ENCODE measurements around the gene WBP11. TPM values are rescaled to one million over a fixed set of nuclear protein-coding genes. Genes with fewer than 3 reads are reported as not detected.
"Not testable (repeated sequence)": the region's sequence is repeated elsewhere in the genome, so short reads cannot be mapped to it uniquely, and the experiment has no call there.

WBP11 gene
- total RNA-seq, 1 donor from 2014 or later = 51.7 TPM

DNA sequence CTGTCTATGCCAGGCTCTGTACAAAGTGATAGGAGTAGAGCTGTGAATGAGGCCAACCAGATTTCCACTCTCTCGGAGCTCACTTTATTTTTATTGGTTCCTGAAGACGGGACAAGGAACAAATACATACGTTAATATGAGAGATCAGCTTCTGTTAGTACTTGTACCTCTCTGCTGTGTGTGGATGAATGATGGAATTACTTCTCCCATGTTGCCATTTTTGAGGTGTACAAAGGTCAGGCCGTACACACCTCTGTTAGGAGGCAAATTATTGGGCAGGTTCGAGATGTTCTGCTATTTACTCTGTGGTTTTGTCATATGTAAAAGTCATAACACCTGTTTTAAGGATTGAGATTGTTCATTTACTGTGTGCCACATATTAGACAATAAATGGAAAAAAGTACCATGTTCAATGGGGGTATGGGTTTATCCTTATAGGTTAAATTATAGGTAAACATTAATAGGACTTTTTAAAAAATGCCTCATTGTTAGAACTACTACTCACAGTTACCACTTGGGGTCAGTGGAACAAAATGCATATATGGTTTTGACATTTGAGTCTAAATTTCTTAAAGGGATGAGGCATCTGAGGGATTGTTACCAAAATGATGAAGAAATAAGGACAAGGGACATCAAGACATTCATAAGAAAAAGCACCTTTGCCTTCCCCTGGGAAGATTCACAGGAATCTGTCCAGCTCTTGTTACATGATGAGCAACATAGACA is 26.9 kb downstream of the WBP11 start:
- DNase-seq (ENCODE audit: low spot score) = no peak
- intact Hi-C loops (cut with DNase I) = loop anchor here (10.0 kb wide), 3 partner anchors 118 to 1108 kb away; partner anchors contain the start of gene STRAP

DNA sequence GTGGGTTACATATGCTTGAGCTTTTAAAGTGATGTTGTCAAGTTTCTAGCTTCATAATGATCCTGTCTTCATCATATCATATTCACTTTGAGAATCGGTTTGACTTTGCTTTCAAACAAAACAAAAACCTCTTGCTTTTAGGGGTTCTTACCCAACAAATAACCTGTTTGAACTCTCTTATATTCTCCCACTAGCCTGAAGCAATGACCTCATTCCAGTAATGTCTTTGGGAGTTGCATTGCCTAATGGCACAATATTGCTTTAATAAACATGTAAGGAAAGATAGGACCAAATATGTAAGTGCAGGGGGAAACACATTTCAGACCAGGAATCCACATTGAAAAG is 27.7 kb downstream of the WBP11 start:
- intact Hi-C loops (cut with DNase I) = loop anchor here (10.0 kb wide), 3 partner anchors 119 to 1109 kb away; partner anchors contain the start of gene STRAP
- no peak for DNase-seq (ENCODE audit: low spot score)

DNA sequence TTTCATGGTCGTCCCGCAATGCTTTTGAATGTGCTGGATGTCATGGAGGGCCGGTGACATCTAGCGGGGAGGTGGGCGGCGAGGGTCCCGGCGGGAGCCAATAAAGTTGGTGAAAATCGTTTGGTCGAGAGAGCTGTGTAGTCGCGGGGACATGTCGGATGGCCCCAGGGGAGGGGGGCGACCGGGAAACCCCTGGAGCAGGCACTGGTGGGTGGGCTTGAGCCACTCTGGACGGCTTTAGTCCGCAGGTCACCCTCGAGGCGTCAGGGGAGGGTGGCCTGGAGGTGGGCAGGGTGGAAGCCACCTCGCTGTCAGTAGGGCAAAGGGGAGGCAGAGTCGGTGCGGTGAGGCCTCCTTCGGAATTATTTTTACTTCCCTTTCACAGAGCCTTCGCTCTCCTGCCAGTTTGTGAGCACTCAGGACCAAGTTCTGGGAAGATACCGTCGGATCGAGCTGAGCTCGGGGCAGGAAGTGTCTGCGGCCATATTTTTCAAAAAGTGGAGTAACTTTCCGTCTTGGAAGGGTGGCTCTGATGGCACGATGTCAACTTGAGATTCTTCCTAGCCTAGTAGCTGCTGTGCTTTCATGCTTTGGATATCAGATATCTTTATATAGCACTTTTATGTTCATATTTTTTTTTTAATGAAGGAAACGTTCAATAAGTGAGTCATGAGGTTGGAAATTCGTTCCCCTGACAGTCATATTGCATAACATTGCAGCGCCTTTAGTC is 28.2 kb downstream of the WBP11 start:
- DNase-seq (ENCODE audit: low spot score) = peak; percentile 76
- intact Hi-C loops (cut with DNase I) = loop anchor here (10.0 kb wide), 3 partner anchors 120 to 1110 kb away; partner anchors contain the start of gene STRAP

DNA sequence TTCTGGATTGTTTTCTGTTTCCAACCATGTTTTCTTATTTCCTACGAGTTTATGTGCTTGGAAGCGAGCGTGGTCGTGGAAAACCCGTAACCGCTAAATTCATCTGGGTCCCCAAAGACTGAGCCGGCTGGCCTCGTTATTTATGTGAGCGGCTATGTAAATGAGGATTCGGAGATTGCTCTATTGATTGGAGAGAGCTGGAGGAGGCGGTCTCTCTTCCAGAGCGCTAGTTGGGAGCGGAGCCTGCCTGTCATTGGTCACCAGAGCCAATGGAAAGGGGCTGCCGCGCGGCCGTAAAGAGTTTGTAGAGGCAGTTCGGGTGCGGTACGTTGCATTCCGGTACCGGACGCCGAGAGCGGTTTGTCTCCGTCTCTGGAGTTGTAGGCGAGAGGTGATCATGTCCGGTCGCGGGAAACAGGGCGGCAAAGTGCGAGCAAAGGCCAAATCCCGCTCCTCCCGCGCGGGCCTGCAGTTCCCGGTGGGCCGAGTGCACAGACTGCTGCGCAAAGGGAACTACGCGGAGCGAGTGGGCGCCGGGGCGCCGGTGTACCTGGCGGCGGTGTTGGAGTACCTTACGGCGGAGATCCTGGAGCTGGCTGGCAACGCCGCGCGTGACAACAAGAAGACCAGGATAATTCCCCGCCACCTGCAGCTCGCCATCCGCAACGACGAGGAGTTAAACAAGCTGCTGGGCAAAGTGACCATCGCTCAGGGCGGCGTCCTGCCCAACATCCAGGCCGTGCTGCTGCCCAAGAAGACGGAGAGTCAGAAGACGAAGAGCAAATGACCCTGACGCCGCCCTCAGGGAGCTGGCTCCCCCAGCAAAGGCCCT is 29.0 kb downstream of the WBP11 start:
- intact Hi-C loops (cut with DNase I) = loop anchor here (10.0 kb wide), 3 partner anchors 121 to 1111 kb away; partner anchors contain the start of gene STRAP
- peak; percentile 95 for DNase-seq (ENCODE audit: low spot score)

DNA sequence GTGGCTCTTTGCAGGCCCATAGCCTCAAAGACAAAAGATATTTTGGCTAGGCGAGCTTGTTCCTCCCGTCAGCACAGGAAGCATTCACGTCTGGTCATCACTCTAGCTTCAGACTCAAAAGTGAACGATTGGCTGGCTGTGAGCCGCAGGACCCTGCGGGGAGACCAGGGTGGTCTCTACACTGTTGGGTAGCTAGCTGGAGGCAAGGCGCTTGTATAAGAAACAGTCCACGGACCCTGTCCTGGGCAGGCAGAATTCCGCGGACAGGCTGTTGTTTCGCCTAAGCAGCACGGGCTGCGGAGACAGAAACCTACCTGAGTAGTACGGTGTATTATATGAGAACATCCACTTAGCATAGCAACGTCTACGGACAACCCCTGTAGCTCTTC is 29.6 kb downstream of the WBP11 start:
- intact Hi-C loops (cut with DNase I) = loop anchor here (10.0 kb wide), 3 partner anchors 121 to 1111 kb away; partner anchors contain the start of gene STRAP
- no peak for DNase-seq (ENCODE audit: low spot score)

DNA sequence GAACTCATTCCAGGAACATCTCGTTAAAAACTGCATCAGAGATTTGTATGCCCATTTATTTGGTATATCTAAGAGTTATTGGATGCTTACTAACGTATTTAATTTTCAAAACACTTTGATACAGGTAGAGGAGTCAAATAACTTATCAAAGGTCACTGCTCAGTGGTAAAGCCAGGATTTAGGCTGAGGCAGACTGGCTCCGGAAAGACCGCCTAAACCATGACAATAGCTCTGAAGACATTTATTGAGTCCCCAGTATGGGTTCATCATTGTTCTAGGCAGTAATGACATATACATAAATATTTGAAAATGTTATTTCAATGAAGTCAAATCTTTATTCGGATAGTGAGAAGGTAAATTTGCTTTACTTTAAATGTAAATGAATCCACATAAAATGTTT is 30.3 kb downstream of the WBP11 start:
- intact Hi-C loops (cut with DNase I) = loop anchor here (10.0 kb wide), 3 partner anchors 122 to 1112 kb away; partner anchors contain the start of gene STRAP
- no peak for DNase-seq (ENCODE audit: low spot score)

DNA sequence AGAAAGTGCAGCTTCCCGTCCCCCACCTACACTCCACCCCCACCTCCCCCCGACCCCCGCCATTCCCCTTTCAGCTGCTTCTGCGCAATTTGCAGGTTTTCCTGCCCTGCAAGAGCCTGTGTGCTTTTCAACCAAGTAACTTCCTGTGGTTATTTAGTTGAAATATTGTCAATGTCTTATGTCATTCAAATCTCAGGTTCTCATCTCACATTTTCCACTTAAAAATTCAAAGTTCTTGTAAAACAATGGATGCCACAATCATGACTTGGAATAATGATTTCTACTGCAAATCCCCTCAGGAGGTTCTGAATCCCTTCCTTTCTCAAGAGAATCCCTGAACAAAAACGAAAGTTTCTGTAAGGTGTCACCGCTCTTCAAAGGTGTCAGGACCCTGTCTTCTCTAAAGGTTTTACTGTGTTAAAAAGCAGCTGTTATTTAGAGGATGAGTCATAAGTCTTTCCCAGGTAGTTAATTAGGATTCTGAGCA is 31.6 kb downstream of the WBP11 start:
- intact Hi-C loops (cut with DNase I) = loop anchor here (2.0 to 10.0 kb wide), 4 partner anchors 71 to 1113 kb away; partner anchors contain the start of genes ART4 and STRAP
- DNase-seq (ENCODE audit: low spot score) = no peak

DNA sequence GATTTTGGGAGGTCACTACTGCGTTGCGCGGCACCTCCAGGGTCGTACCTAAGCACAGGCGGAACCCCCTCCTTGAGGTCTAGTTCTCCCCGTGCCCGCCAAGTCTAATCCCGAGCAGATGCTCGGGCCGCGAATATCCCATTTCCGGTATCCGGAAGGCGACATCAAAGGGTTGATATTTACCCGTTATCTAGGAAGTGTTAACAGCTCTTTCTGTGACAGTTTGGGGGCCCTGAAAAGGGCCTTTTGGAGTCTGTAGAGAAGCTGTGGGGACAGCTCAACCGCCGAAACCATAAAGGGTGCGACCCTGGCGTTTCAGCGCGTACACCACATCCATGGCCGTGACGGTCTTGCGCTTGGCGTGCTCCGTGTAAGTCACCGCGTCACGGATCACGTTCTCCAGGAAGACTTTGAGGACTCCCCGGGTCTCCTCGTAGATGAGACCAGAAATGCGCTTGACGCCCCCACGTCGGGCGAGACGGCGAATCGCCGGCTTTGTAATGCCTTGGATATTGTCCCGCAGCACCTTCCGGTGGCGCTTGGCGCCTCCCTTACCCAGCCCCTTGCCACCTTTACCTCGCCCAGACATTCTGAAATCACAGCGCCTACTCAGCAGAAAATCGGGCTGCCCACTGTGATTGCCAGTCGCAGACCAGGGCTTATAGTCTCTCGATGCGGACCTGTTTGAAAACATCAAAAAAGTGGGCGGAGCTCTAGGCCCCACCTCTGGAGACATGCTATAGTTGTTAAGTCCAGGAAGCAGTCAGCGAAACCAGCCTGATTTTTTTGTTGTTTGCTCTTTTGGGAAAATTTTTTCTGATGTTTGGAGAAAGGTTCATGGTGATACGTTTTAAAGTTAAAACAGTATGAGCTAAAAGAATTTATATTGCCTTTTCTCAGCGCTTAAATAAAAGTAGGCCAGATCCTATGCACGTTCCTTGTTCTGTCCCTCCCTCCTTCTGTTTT is 32.5 kb downstream of the WBP11 start:
- intact Hi-C loops (cut with DNase I) = loop anchor here (1.0 to 10.0 kb wide), 5 partner anchors 33 to 1114 kb away; partner anchors contain the start of genes ART4, C12orf60, STRAP and WBP11
- peak; percentile 95 for DNase-seq (ENCODE audit: low spot score)

DNA sequence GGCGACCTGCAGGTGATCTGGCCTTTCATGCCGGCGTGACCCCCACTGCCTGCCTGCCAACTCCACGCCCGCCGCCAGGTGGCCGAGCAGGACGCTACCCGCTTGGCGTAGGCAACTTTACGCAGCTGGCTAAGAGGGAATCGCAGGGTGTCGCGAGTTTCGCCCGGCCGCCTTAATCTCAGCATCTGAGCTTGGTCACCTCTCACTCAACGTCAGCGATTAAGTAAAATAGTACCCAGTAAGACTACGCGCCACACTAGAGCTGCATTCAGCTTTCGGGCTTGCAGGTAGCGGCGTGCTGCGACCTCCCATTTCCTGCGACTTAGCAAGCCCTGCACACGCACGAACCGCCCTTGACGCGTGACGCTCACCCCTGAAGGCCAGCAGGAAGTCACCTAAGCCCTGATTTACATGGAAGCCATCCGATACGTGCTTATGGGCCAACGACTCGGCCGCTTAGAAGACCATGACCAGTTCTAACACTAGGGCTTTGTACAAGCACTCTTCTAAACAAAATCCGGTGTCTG is 33.2 kb downstream of the WBP11 start:
- intact Hi-C loops (cut with DNase I) = loop anchor here (1.0 to 10.0 kb wide), 5 partner anchors 33 to 1115 kb away; partner anchors contain the start of genes ART4, C12orf60, STRAP and WBP11
- peak; percentile 92 for DNase-seq (ENCODE audit: low spot score)

DNA sequence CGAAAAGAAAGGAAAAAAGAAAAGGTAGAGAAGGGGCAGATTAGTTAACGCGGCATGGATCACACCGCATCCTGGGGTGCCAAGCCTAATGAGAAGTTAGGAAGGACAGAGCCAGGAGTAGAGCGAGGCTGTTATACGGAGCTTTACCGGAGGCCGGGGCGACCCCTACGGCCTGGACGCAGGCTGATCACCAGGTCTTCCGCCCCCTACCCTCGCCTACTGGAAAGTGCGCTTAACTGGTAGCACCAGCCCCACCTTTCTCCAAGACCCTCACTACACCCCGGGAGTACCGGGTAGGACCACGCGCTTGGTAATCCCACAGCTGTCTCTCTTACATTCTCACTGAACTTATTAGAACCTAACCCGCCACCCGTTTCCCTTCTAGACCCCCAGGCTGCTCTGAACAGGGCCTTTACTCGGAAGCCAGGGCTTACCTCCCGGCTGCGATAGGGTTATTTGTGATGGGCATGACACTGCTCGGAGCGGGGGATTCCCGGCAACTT is 33.8 kb downstream of the WBP11 start:
- intact Hi-C loops (cut with DNase I) = no loop called here
- no peak for DNase-seq (ENCODE audit: low spot score)

DNA sequence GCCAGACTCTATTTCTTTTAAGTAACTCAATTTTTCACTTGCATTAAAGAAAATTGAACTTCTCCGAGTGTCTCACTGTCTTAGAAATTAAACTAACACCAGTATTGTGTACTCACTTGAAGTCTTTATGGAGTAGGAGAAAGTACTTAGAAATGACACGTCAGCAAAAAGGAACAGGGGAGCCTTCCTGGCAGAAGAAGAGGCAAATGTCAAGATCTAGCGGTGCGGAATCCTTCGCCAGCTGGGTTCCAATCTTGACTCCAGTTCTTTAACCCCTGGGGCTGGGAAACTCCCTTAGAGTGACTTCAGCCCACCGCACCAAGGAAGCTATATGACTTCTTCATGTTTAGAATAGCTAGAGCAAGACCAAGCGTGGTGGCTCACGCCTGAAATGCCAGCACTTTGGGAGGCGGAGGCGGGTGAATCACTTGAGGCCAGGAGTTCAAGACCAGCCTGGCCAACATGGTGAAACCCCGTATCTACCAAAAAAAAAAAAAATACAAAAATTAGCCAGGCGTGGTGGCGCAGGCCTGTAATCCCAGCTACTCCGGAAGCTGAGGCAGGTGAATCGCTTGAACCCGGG is 34.4 kb downstream of the WBP11 start:
- intact Hi-C loops (cut with DNase I) = no loop called here
- no peak for DNase-seq (ENCODE audit: low spot score)

DNA sequence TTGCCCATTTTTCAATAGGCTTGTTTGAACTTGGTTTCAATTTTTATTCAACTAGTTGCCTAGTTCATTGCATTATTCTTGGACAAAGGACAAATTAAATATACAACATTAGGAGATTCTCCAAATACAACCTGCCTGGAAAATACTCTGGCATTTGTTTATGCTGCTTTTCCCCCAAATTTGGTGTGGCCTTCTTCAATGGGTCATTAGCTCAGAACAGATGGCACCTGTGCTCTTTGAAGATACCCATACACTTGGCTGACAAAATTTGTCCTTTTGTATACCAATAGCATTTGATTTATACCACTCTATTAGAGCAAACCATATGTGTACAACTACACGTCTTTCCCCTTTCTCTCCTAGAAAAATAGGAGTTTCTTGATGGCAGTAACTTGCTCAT is 35.7 kb downstream of the WBP11 start:
- DNase-seq (ENCODE audit: low spot score) = no peak
- intact Hi-C loops (cut with DNase I) = no loop called here

DNA sequence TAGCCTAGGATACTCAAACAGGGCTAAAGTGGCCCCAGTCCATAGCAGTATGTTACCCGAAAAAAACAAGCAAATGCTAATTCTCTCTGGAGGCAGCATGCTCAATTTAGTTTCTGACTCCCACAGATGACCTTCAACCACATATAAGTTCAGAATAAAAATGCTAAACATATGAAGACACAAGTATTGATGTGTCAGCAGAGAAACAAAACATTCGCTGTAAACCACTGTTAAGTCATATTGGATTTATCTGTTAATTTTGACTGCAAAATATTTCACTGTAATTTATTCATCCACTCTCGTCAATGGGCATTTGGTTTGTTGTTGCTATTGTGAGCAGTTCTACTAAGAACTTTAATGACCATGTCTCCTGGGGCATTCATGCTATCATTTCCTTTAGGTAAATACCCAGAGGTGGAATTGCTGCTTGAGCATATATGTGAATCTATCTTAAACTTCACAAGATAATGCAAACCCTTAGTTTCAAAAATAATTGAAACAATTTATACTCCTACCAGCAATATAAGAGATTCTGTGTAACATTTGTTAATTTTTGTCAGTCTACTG is 36.5 kb downstream of the WBP11 start:
- intact Hi-C loops (cut with DNase I) = no loop called here
- no peak for DNase-seq (ENCODE audit: low spot score)

DNA sequence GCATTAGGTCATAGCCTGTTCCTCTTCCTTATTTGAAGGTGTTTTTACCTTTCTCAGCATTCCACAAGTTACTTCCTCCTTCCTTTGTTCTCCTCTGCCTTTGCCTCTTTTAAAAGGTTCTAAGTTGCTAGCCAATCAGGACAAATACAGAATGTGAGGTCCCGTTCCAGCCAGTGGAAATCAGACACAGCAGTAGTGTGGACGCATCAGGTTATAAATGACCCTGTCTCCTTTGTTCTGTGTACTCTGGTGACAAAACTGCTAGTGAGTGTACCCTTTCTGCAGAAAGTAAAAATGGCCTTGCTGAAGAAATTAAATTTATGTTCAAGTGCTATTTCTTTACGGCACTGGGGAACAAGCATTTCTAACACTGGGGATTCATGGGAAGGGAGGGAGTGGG is 37.3 kb downstream of the WBP11 start:
- intact Hi-C loops (cut with DNase I) = not testable (repeated sequence)

DNA sequence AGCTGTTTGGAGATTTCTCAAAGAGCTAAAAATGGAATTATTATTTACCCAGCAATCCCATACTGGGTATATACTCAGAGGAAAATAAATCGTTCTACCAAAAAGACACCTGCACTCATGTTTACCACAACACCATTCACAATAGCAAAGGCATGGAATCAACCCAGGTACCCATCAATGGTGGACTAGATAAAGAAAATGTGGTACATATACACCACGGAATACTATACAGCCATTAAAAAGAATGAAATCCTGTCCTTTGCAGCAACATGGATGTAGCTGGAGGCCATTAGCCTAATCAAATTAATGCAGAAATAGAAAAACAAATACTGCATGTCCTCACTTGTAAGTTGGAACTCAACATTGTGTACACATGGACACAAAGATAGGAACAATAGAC is 37.9 kb downstream of the WBP11 start:
- DNase-seq (ENCODE audit: low spot score) = no peak
- intact Hi-C loops (cut with DNase I) = no loop called here

More for the DNA sequence above, 37.3 kb downstream of the WBP11 start:
- DNase-seq (ENCODE audit: low spot score) = not testable (repeated sequence)

DNA sequence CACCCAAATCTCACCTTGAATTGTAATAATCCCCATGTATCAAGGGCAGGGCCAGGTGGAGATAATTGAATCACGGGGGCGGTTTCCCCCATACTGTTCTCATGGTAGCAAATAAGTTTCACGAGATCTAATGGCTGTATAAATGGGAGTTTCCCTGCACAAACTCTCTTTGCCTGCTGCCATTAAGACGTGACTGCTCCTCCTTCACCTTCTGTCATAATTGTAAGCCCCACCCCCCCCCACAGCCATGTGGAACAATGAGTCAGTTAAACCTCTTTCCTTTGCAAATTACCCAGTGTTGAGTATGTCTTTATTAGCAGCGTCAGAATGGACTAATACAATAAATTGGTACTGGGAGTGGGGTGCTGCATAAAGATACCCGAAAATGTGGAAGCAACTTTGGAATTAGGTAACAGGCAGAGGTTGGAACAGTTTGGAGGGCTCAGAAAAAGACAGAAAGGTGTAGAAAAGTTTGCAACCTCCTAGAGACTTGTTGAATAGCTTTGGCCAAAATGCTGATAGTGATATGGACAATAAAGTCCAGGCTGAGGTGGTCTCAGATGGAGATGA is 43.5 kb downstream of the WBP11 start:
- intact Hi-C loops (cut with DNase I); DNase-seq (ENCODE audit: low spot score): not testable (repeated sequence)
